Parathyroid adenoma (tissue), 2 donors: ENCODE data around the gene GTF2IRD1.
"Not testable (repeated sequence)": the region's sequence is repeated elsewhere in the genome, so short reads cannot be mapped to it uniquely, and the experiment has no call there.

Experiments used
- H2AFZ ChIP-seq: fragments of 300-600 bp; sonication (generic); one replicate; pipeline ENCODE4 v1.7.0; 2017; ENCODE audit warnings: antibody characterized with exemption, mild to moderate bottlenecking
- H3K27ac ChIP-seq: fragments of 300-600 bp; sonication (generic); one replicate; pipeline ENCODE4 v1.7.0; 2017
- H3K27me3 ChIP-seq: fragments of 300-600 bp; sonication (generic); one replicate; pipeline ENCODE4 v1.7.0; 2017; ENCODE audit warnings: low read length; ENCODE audit not compliant: control insufficient read depth, insufficient read depth
- H3K36me3 ChIP-seq: fragments of 300-600 bp; sonication (generic); one replicate; pipeline ENCODE4 v1.7.0; 2017; ENCODE audit warnings: low read length; ENCODE audit not compliant: control insufficient read depth, insufficient read depth
- H3K4me1 ChIP-seq: fragments of 300-600 bp; sonication (generic); one replicate; pipeline ENCODE4 v1.7.0; 2017; ENCODE audit warnings: control low read depth
- H3K4me2 ChIP-seq: fragments of 300-600 bp; sonication (generic); one replicate; pipeline ENCODE4 v1.7.0; 2017; ENCODE audit warnings: low read length
- H3K4me3 ChIP-seq: fragments of 300-600 bp; sonication (generic); one replicate; pipeline ENCODE4 v1.7.0; 2017; ENCODE audit warnings: low read depth, low read length
- H3K79me2 ChIP-seq: fragments of 300-600 bp; sonication (generic); one replicate; pipeline ENCODE4 v1.7.0; 2017; ENCODE audit warnings: control low read depth
- H3K9ac ChIP-seq: fragments of 300-600 bp; sonication (generic); one replicate; pipeline ENCODE4 v1.7.0; 2017; ENCODE audit warnings: mild to moderate bottlenecking
- H3K9me3 ChIP-seq: fragments of 300-600 bp; sonication (generic); one replicate; pipeline ENCODE4 v1.7.0; 2017; ENCODE audit warnings: low read length; ENCODE audit not compliant: control insufficient read depth
- TF ChIP-seq, protein P1 (sequence below): fragments of 300-600 bp; sonication (generic); IDR thresholded peaks from one replicate; pipeline ENCODE4 v1.7.0; 2017; ENCODE audit warnings: antibody characterized with exemption, mild to moderate bottlenecking
- donor health status: primary hyperparathyroidism.

The GTF2IRD1 gene

DNA sequence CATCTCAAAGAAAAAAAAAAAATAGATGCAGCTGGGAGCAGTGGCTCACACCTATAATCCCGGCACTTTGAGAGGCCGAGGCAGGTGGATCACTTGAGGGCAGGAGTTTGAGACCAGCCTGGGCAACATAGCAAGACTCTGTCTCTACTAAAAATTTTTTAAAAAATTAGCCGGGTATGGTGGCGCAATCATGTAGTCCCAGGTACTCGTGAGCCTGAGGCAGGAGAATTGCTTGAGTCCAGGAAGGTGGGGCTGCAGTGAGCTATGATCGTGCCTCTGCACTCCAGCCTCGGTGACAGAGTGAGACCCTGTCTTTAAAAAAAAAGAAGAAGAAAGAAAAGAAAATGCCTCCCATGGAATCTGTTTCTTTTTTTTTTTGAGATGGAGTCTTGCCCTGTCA, 31.9 kb downstream of the GTF2IRD1 start:
- peaks cover 31% of the 10 kb centered on the region for H3K79me2 ChIP-seq

DNA sequence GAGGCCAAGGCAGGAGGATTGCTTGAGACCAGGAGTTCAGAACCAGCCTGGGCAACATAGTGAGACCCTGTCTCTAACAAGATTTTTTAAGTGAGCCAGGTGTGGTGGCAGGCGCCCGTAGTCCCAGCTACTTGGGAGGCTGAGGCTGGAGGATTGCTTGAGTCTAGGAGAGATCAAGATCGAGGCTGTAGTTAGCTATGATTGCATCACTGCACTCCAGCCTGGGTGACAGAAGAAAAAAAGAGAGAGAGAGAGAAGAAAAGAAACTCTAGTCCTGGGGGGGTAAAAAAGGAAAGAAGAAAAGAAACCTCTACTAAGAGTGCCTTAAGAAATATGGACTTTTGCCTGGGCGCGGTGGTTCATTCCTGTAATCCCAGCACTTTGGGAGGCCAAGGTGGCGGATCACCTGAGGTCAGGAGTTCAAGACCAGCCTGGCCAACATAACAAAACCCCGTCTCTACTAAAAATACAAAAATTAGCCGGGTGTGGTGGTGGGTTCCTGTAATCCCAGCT, 34.9 kb downstream of the GTF2IRD1 start:
- H3K36me3 ChIP-seq, H3K4me3 ChIP-seq, H3K27ac ChIP-seq, H3K27me3 ChIP-seq, H2AFZ ChIP-seq, H3K9me3 ChIP-seq, H3K4me2 ChIP-seq, H3K4me1 ChIP-seq, H3K9ac ChIP-seq: not testable (repeated sequence)
- H3K79me2 ChIP-seq = peaks cover 47% of the 10 kb centered on the region

More for the DNA sequence above, 31.9 kb downstream of the GTF2IRD1 start:
- Histone ChIP-seq H3K36me3 (no peaks in the 10 kb centered on the region), H3K4me1 (peaks cover 3% of the 10 kb centered on the region), H3K27me3 (no peaks in the 10 kb centered on the region), H3K27ac (no peak overlapping the region), H3K4me3 (no peak overlapping the region), H3K4me2 (no peak overlapping the region), H2AFZ (no peak overlapping the region), H3K9ac (no peak overlapping the region), H3K9me3 (no peaks in the 10 kb centered on the region)
- TF ChIP-seq, protein P1, sequence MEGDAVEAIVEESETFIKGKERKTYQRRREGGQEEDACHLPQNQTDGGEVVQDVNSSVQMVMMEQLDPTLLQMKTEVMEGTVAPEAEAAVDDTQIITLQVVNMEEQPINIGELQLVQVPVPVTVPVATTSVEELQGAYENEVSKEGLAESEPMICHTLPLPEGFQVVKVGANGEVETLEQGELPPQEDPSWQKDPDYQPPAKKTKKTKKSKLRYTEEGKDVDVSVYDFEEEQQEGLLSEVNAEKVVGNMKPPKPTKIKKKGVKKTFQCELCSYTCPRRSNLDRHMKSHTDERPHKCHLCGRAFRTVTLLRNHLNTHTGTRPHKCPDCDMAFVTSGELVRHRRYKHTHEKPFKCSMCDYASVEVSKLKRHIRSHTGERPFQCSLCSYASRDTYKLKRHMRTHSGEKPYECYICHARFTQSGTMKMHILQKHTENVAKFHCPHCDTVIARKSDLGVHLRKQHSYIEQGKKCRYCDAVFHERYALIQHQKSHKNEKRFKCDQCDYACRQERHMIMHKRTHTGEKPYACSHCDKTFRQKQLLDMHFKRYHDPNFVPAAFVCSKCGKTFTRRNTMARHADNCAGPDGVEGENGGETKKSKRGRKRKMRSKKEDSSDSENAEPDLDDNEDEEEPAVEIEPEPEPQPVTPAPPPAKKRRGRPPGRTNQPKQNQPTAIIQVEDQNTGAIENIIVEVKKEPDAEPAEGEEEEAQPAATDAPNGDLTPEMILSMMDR = no peak

DNA sequence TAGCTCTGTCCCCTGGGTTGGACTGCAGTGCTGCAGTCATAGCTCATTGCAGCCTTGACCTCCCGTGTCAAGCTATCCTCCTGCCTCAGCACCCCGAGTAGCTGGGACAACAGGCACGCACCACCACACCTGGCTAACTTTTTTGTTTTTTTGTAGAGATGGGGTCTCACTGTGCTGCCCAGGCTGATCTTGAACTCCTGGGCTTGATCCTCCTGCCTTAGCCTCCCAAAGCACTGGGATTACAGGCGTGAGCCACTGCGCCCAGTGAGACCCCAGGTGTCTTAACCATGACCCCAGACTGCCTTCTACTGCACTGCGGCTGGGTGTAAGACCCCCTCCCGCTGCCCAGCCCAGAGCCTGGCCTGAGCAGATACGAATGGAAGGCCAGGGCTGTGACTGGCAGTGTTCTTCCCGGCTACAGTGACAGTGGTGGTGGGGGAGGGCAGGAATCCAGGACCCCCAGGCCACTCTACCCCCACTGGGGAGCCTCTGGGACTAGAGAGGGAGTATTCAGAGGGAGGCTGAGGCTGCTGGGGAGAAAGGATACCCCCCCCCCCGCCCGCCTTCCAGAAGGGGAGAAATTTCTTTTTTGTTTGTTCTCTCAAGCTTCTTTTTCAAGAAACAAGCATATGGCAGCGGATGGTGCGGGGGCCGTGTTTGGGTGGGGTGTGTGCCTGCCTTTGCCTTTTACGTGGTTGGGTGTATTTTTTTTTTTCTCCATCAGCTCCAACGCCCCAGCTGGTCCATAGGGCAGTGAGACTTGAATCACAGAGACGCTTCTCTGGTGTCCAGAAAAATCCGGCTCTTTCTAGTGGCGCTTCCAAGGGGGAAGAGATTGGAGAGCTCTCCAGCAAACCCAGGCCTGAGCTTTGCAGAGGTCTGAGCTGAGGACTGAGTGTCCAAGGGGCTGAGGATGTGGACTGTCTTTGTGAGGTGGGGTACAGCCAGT, 36.6 kb downstream of the GTF2IRD1 start:
- H3K79me2 ChIP-seq = peaks cover 39% of the 10 kb centered on the region
- no peak overlapping the region for H3K9ac ChIP-seq
- H3K36me3 ChIP-seq = no peaks in the 10 kb centered on the region
- H3K4me2 ChIP-seq = no peak overlapping the region
- H3K9me3 ChIP-seq = no peaks in the 10 kb centered on the region
- peaks cover under 1% of the 10 kb centered on the region for H3K4me1 ChIP-seq
- no peaks in the 10 kb centered on the region for H3K27me3 ChIP-seq
- no peak overlapping the region for H3K4me3 ChIP-seq
- no peak overlapping the region for H3K27ac ChIP-seq
- H2AFZ ChIP-seq = no peak overlapping the region
- TF ChIP-seq, protein P1 = no peak

DNA sequence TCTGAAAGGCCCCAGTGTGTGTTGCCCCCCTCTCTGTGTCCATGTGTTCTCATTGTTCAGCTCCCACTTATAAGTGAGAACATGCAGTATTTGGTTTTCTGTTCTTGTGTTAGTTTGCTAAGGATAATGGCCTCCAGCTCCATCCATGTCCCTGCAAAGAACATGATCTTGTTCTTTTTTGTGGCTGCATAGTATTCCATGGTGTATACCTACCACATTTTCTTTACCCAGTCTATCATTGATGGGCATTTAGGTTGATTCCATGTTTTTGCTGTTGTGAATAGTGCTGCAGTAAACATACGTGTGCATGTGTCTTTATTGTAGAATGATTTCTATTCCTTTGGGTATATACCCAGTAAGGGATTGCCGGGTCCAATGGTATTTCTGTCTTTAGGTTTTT, 37.8 kb downstream of the GTF2IRD1 start:
- not testable (repeated sequence) for H3K36me3 ChIP-seq, H2AFZ ChIP-seq, H3K9me3 ChIP-seq, H3K27me3 ChIP-seq, H3K4me1 ChIP-seq, H3K4me3 ChIP-seq, H3K27ac ChIP-seq, H3K4me2 ChIP-seq, H3K9ac ChIP-seq
- H3K79me2 ChIP-seq = peaks cover 33% of the 10 kb centered on the region

DNA sequence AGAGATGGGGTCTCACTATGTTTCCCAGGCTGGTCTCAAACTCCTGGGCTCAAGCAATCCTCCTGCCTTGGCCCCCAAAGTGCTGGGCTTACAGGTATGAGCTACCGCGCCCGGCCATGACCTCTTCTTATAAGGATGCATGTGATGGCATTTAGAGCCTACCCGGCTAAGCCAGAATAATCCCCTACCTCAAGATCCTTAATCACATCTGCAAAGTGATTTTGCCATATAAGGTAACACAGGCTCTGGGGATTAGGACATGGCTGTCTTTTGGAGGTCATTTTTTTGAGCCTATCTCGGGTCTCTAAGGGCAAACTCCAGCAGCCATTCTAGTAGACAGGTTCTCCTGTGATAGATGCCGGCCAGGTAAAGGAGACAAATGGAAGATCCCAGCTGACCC, 39.6 kb downstream of the GTF2IRD1 start:
- TF ChIP-seq, protein P1 = no peak
- Histone ChIP-seq H2AFZ (no peak overlapping the region), H3K27ac (no peak overlapping the region), H3K4me2 (no peak overlapping the region), H3K9ac (no peak overlapping the region), H3K9me3 (no peaks in the 10 kb centered on the region), H3K4me3 (no peak overlapping the region), H3K4me1 (peaks cover 3% of the 10 kb centered on the region), H3K27me3 (no peaks in the 10 kb centered on the region), H3K79me2 (peaks cover 20% of the 10 kb centered on the region), H3K36me3 (no peaks in the 10 kb centered on the region)
